Testis (tissue), 2 donors: ENCODE results near the gene SPATA13.

Source experiments
- POLR2A ChIP-seq: fragments of 450-650 bp; IDR thresholded peaks from one replicate; pipeline ENCODE4 v1.6.1; 2017; ENCODE audit warnings: antibody characterized with exemption, mild to moderate bottlenecking, moderate library complexity
- TF ChIP-seq, protein P1 (sequence below), 3 experiments: fragments of 450-650 bp in 2 of 3; fragments of 200-600 bp in 1 of 3; sonication (generic) in 1 of 3; IDR thresholded peaks; one replicate each; pipeline ENCODE4 v1.5.1; 2016 to 2019; ENCODE audit warnings: antibody characterized with exemption in 3 of 3, mild to moderate bottlenecking in 2 of 3, moderate library complexity in 1 of 3

DNA sequence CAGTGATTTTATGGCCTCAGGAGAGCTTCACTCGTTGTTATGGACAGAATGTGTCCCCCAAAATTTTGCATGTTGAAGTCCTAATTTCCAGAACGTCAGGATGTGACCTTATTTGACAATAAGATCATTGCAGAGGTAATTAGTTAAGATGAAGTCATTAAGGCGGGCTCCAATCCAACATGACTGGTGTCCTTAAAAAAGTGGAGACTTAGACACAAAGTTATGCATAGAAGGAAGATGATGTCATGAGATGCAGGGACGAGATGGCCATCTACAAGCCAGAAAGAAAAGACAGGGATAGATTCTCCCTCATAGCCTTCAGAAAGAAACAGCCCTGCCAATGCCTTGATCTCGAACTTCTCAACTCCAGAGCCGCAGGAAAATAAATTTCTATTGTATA lies 25.8 kb upstream of the SPATA13 start:
- TF ChIP-seq, protein P1, sequence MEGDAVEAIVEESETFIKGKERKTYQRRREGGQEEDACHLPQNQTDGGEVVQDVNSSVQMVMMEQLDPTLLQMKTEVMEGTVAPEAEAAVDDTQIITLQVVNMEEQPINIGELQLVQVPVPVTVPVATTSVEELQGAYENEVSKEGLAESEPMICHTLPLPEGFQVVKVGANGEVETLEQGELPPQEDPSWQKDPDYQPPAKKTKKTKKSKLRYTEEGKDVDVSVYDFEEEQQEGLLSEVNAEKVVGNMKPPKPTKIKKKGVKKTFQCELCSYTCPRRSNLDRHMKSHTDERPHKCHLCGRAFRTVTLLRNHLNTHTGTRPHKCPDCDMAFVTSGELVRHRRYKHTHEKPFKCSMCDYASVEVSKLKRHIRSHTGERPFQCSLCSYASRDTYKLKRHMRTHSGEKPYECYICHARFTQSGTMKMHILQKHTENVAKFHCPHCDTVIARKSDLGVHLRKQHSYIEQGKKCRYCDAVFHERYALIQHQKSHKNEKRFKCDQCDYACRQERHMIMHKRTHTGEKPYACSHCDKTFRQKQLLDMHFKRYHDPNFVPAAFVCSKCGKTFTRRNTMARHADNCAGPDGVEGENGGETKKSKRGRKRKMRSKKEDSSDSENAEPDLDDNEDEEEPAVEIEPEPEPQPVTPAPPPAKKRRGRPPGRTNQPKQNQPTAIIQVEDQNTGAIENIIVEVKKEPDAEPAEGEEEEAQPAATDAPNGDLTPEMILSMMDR (IDR thresholded peaks at IDR 0.05): no peak
- no peak for TF ChIP-seq POLR2A
